HL-60 (cell line): Measurements from ENCODE around the gene ATP8A1.

Experiments
- DNase-seq, 2 experiments: peaks; one replicate each; pipeline ENCODE4 v3.0.0-alpha.2; 2010 to 2020; ENCODE audit warnings: low read depth in 1 of 2, low spot score in 1 of 2
- H3K27ac ChIP-seq: fragments of 250-450 bp; sonication (Bioruptor Pico); replicated peaks from 2 replicates; pipeline ENCODE4 v1.5.1; 2020; ENCODE audit warnings: mild to moderate bottlenecking, moderate library complexity
- H3K27me3 ChIP-seq: fragments of 250-450 bp; sonication (Bioruptor Pico); 2 replicates; pipeline ENCODE4 v1.5.1; 2021; ENCODE audit warnings: mild to moderate bottlenecking, moderate library complexity; ENCODE audit not compliant: insufficient read depth, poor library complexity, severe bottlenecking
- H3K4me3 ChIP-seq: replicated peaks from 2 replicates; pipeline ENCODE4 v1.5.1; 2011; ENCODE audit warnings: mild to moderate bottlenecking, control low read depth, low read length; ENCODE audit not compliant: insufficient read depth
- GABPA ChIP-seq: IDR thresholded peaks from 2 replicates; pipeline ENCODE4 v1.6.1; 2012; ENCODE audit warnings: low read depth
- POLR2AphosphoS5 ChIP-seq: IDR thresholded peaks from 2 replicates; pipeline ENCODE4 v1.6.1; 2012; ENCODE audit warnings: low read depth
- SPI1 ChIP-seq: IDR thresholded peaks from 2 replicates; pipeline ENCODE4 v1.6.1; 2012; ENCODE audit warnings: low read depth, mild to moderate bottlenecking, borderline replicate concordance
- TF ChIP-seq, protein P1 (sequence below): IDR thresholded peaks from 2 replicates; pipeline ENCODE4 v1.6.1; 2012; ENCODE audit warnings: low read depth; ENCODE audit not compliant: insufficient replicate concordance
- TF ChIP-seq, protein P2 (sequence below): IDR thresholded peaks from one replicate; pipeline ENCODE4 v1.5.1; 2011; ENCODE audit warnings: low read length, control low read depth, inconsistent platforms; ENCODE audit not compliant: insufficient read depth

Gene ATP8A1

DNA sequence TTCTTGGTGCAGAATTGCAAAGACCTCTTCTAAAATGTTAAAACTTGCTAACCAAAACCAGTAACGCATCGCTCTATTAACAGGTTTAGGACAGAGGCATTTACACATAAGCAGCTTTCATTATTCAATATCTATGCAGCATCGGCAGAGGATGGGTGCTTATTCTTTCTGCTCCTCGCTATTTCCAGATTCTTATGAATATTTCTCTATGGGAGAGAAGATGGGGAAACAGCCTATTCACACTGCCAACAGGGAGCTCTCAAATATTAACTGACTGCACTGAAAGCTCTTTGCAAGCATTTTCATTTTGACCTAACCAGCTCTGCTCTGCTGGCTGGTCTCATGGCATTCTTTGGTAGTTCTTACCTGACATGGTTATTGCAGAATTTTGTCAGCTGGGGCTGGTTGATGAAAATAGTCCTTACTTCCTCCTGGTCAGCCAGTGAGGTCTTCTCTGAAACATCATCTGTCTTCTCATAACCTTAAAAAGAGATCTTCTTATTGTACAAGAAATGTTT is 30.2 kb downstream of the ATP8A1 start:
- DNase-seq, result no peak
- H3K27ac ChIP-seq, result no peak overlapping the region
- TF ChIP-seq SPI1 (no peak), GABPA (no peak), POLR2AphosphoS5 (no peak)
- TF ChIP-seq, protein P1, sequence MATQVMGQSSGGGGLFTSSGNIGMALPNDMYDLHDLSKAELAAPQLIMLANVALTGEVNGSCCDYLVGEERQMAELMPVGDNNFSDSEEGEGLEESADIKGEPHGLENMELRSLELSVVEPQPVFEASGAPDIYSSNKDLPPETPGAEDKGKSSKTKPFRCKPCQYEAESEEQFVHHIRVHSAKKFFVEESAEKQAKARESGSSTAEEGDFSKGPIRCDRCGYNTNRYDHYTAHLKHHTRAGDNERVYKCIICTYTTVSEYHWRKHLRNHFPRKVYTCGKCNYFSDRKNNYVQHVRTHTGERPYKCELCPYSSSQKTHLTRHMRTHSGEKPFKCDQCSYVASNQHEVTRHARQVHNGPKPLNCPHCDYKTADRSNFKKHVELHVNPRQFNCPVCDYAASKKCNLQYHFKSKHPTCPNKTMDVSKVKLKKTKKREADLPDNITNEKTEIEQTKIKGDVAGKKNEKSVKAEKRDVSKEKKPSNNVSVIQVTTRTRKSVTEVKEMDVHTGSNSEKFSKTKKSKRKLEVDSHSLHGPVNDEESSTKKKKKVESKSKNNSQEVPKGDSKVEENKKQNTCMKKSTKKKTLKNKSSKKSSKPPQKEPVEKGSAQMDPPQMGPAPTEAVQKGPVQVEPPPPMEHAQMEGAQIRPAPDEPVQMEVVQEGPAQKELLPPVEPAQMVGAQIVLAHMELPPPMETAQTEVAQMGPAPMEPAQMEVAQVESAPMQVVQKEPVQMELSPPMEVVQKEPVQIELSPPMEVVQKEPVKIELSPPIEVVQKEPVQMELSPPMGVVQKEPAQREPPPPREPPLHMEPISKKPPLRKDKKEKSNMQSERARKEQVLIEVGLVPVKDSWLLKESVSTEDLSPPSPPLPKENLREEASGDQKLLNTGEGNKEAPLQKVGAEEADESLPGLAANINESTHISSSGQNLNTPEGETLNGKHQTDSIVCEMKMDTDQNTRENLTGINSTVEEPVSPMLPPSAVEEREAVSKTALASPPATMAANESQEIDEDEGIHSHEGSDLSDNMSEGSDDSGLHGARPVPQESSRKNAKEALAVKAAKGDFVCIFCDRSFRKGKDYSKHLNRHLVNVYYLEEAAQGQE, result no peak
- TF ChIP-seq, protein P2, sequence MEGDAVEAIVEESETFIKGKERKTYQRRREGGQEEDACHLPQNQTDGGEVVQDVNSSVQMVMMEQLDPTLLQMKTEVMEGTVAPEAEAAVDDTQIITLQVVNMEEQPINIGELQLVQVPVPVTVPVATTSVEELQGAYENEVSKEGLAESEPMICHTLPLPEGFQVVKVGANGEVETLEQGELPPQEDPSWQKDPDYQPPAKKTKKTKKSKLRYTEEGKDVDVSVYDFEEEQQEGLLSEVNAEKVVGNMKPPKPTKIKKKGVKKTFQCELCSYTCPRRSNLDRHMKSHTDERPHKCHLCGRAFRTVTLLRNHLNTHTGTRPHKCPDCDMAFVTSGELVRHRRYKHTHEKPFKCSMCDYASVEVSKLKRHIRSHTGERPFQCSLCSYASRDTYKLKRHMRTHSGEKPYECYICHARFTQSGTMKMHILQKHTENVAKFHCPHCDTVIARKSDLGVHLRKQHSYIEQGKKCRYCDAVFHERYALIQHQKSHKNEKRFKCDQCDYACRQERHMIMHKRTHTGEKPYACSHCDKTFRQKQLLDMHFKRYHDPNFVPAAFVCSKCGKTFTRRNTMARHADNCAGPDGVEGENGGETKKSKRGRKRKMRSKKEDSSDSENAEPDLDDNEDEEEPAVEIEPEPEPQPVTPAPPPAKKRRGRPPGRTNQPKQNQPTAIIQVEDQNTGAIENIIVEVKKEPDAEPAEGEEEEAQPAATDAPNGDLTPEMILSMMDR, result no peak
- no peaks in the 10 kb centered on the region for H3K27me3 ChIP-seq
- no peak overlapping the region for H3K4me3 ChIP-seq

DNA sequence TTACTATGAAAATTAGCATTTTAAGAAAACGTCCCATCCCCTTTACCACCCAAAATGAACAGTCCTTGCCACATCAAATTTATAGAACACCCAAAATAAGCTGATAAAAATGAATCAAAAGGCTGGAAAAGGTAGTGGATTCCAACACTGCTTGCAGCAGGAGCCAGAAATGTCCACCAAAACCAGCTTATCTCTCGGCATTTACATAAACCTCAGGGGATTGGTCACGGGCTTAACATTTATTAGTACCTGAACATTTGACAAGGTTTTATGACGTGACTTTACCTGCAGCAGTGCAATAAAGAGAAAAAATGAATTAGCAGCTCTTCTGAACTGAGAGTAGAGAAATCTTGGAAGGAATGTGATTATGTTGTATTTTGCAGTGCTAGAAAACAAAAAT is 31.6 kb downstream of the ATP8A1 start:
- H3K27ac ChIP-seq, result no peak overlapping the region
- no peak for TF ChIP-seq SPI1
- TF ChIP-seq, protein P2, result no peak
- TF ChIP-seq, protein P1, result no peak
- no peak for TF ChIP-seq GABPA
- TF ChIP-seq POLR2AphosphoS5, result no peak
- H3K27me3 ChIP-seq, result no peaks in the 10 kb centered on the region
- DNase-seq, result no peak
- H3K4me3 ChIP-seq, result no peak overlapping the region

DNA sequence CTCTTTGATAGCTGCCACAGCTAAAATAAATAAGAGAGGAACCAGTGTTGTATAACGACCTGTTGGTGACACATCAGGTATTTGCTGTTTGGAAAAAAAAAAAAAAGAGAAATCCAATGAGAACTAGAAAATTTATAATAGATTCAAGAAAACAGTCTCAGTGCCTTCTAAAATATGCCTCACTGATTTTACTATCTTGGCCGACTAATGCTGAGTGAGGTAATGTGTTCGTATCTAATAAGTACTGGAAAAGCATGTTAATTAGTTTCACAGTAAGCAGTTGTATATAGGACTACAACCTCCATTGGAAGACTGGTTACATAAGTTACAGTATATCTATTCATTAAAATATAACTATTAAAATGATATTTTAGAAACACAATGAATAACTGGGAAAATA is 32.4 kb downstream of the ATP8A1 start:
- no peak for DNase-seq
- no peak overlapping the region for H3K4me3 ChIP-seq
- no peaks in the 10 kb centered on the region for H3K27me3 ChIP-seq
- no peak overlapping the region for H3K27ac ChIP-seq
- TF ChIP-seq GABPA (no peak), POLR2AphosphoS5 (no peak), SPI1 (no peak)
- TF ChIP-seq, protein P1, result no peak
- TF ChIP-seq, protein P2, result no peak
